Loucy (cell line): ENCODE data around the gene NAV2.

ENCODE experiments used
- H2AFZ ChIP-seq: fragments of 200-600 bp; sonication (generic); 2 replicates; pipeline ENCODE4 v1.6.0; 2016; ENCODE audit warnings: antibody characterized with exemption, mild to moderate bottlenecking, low read length, moderate library complexity
- H3F3A ChIP-seq: fragments of 200-600 bp; 2 replicates; pipeline ENCODE4 v1.6.0; 2016; ENCODE audit warnings: antibody characterized with exemption, low read depth, mild to moderate bottlenecking
- H3K27me3 ChIP-seq: fragments of 200-600 bp; sonication (generic); 2 replicates; pipeline ENCODE4 v1.6.1; 2014; ENCODE audit warnings: low read length, mild to moderate bottlenecking; ENCODE audit not compliant: insufficient read depth, poor library complexity, severe bottlenecking
- H3K36me3 ChIP-seq: fragments of 200-600 bp; sonication (generic); 2 replicates; pipeline ENCODE4 v1.6.1; 2016; ENCODE audit warnings: low read length; ENCODE audit not compliant: insufficient read depth
- H3K4me1 ChIP-seq: fragments of 200-600 bp; sonication (generic); 2 replicates; pipeline ENCODE4 v1.5.1; 2014; ENCODE audit warnings: low read length, mild to moderate bottlenecking; ENCODE audit not compliant: insufficient read depth, poor library complexity, severe bottlenecking
- H3K4me2 ChIP-seq: fragments of 200-600 bp; sonication (generic); 2 replicates; pipeline ENCODE4 v1.6.0; 2014; ENCODE audit warnings: antibody characterized with exemption, low read length, low read depth, mild to moderate bottlenecking; ENCODE audit not compliant: poor library complexity, severe bottlenecking
- H3K4me3 ChIP-seq: fragments of 200-600 bp; sonication (generic); 2 replicates; pipeline ENCODE4 v1.5.1; 2014; ENCODE audit warnings: low read length, mild to moderate bottlenecking, mixed read lengths; ENCODE audit not compliant: poor library complexity, severe bottlenecking
- H3K79me2 ChIP-seq: fragments of 200-600 bp; sonication (generic); 2 replicates; pipeline ENCODE4 v1.6.1; 2014; ENCODE audit warnings: low read length; ENCODE audit not compliant: insufficient read depth
- H3K9ac ChIP-seq: fragments of 200-600 bp; sonication (generic); 2 replicates; pipeline ENCODE4 v1.6.0; 2014; ENCODE audit warnings: mild to moderate bottlenecking, low read depth, low read length, moderate library complexity; ENCODE audit not compliant: poor library complexity, severe bottlenecking
- H3K9me2 ChIP-seq: fragments of 200-600 bp; sonication (generic); replicated peaks from 2 replicates; pipeline ENCODE4 v1.6.1; 2016; ENCODE audit warnings: low read depth, low read length, mixed read lengths
- H3K9me3 ChIP-seq: fragments of 200-600 bp; sonication (generic); 2 replicates; pipeline ENCODE4 v1.6.1; 2014; ENCODE audit warnings: mild to moderate bottlenecking, antibody characterized with exemption, low read length, low read depth; ENCODE audit not compliant: insufficient read depth
- H4K20me1 ChIP-seq: fragments of 200-600 bp; sonication (generic); 2 replicates; pipeline ENCODE4 v1.6.0; 2014; ENCODE audit warnings: antibody characterized with exemption, low read length, mild to moderate bottlenecking; ENCODE audit not compliant: insufficient read depth, poor library complexity, severe bottlenecking
- EZH2phosphoT487 ChIP-seq: fragments of 200-600 bp; IDR thresholded peaks from 2 replicates; pipeline ENCODE4 v1.6.1; 2018; ENCODE audit warnings: antibody characterized with exemption, mild to moderate bottlenecking, moderate library complexity, borderline replicate concordance
- TF ChIP-seq, protein P1 (sequence below): fragments of 200-600 bp; sonication (generic); conservative IDR thresholded peaks from 2 replicates; pipeline ENCODE4 v1.5.1; 2014; ENCODE audit warnings: mild to moderate bottlenecking, antibody characterized with exemption, low read length

NAV2 gene

DNA sequence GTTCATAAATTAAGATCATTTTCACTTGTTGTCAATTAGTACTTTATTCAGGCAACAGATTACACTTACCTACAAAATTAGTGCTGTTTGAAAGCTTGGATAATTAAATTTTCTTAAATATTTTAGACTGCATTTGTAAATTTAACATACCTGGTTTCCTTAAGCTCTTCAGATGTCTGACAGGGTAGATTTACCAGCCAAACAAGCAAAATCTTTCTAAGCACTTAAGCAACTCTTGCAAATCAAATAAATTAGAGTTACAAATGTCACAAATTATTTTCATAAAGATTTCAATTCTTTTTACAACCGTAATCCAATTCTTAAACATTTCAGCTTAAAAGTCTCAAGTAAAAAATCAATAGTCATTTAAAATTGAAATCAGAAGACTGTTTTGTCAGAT, 317.8 kb downstream of the NAV2 start:
- no peaks in the 10 kb centered on the region for H3K27me3 ChIP-seq
- H3K36me3 ChIP-seq: no peaks in the 10 kb centered on the region
- H3K4me2 ChIP-seq: no peak overlapping the region
- no peaks in the 10 kb centered on the region for H3K4me1 ChIP-seq
- H3K9ac ChIP-seq: no peak overlapping the region
- no peaks in the 10 kb centered on the region for H4K20me1 ChIP-seq
- no peak overlapping the region for H2AFZ ChIP-seq
- no peaks in the 10 kb centered on the region for H3K9me2 ChIP-seq
- H3K79me2 ChIP-seq: no peaks in the 10 kb centered on the region
- no peaks in the 10 kb centered on the region for H3F3A ChIP-seq
- H3K4me3 ChIP-seq: no peak overlapping the region
- no peaks in the 10 kb centered on the region for H3K9me3 ChIP-seq
- TF ChIP-seq, protein P1, sequence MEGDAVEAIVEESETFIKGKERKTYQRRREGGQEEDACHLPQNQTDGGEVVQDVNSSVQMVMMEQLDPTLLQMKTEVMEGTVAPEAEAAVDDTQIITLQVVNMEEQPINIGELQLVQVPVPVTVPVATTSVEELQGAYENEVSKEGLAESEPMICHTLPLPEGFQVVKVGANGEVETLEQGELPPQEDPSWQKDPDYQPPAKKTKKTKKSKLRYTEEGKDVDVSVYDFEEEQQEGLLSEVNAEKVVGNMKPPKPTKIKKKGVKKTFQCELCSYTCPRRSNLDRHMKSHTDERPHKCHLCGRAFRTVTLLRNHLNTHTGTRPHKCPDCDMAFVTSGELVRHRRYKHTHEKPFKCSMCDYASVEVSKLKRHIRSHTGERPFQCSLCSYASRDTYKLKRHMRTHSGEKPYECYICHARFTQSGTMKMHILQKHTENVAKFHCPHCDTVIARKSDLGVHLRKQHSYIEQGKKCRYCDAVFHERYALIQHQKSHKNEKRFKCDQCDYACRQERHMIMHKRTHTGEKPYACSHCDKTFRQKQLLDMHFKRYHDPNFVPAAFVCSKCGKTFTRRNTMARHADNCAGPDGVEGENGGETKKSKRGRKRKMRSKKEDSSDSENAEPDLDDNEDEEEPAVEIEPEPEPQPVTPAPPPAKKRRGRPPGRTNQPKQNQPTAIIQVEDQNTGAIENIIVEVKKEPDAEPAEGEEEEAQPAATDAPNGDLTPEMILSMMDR: no peak
- no peak for TF ChIP-seq EZH2phosphoT487

DNA sequence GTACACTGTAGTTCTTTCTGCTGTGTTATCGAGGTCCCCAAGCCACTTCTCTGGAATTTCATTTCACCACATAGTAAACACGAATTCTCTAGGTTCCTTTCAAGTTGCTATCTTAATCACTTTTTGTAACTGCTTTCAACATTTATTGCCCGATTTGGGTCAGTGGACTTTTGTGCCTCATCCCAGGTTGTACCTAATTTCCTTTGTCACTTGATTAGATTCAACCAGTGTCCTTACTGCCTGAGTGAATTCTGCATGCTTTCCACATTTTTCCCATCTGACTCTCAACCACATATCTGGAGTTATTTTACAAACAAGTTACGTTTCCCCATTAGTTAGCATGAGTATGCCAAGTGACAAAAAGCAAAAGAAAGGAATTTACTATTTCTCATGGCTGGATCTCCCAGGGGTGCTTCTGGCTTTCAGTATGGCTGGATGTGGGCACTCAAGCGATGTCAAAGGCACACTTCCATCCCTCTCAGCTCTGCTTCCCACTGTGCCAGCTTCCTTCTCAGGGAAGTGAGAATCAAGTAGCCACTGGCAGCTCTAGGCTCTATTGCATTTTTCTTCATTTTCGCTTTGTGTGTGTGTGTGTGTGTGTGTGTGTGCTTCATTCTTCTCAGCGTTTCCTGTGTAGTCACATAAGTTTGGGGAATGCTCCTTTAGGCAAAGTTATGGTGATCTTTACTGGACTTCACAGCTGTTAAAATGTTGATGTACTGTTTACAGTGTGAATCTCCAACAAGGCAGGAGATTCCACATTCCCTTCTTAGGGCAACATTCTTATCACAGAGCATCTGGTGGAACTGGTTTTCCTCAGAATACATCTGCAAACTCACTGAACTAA, 318.7 kb downstream of the NAV2 start:
- no peaks in the 10 kb centered on the region for H3K36me3 ChIP-seq
- H3K4me2 ChIP-seq: no peak overlapping the region
- H3K4me1 ChIP-seq: no peaks in the 10 kb centered on the region
- no peaks in the 10 kb centered on the region for H3K9me2 ChIP-seq
- no peak overlapping the region for H3K4me3 ChIP-seq
- no peak for TF ChIP-seq EZH2phosphoT487
- TF ChIP-seq, protein P1: no peak
- H4K20me1 ChIP-seq: no peaks in the 10 kb centered on the region
- H3K9ac ChIP-seq: no peak overlapping the region
- no peak overlapping the region for H2AFZ ChIP-seq
- H3K9me3 ChIP-seq: no peaks in the 10 kb centered on the region
- no peaks in the 10 kb centered on the region for H3K27me3 ChIP-seq
- no peaks in the 10 kb centered on the region for H3F3A ChIP-seq
- no peaks in the 10 kb centered on the region for H3K79me2 ChIP-seq

- Histone ChIP-seq H3K27me3 (no peaks in the 10 kb centered on the region), H3K79me2 (no peaks in the 10 kb centered on the region), H3K36me3 (no peaks in the 10 kb centered on the region), H3K4me3 (no peak overlapping the region), H3K4me2 (no peak overlapping the region), H3F3A (no peaks in the 10 kb centered on the region), H4K20me1 (no peaks in the 10 kb centered on the region), H3K9ac (no peak overlapping the region), H3K9me3 (no peaks in the 10 kb centered on the region), H2AFZ (no peak overlapping the region), H3K4me1 (no peaks in the 10 kb centered on the region), H3K9me2 (no peaks in the 10 kb centered on the region)
- TF ChIP-seq EZH2phosphoT487: no peak
- TF ChIP-seq, protein P1: no peak
Observed at GRCh38 chr11:20032127-20032526, 319.5 kb downstream of the NAV2 start.
